H1 (cell line): ENCODE measurements around the gene POLR3H. TPM values are rescaled to one million over a fixed set of nuclear protein-coding genes. Genes with fewer than 3 reads are reported as not detected.
"Not testable (repeated sequence)": the region's sequence is repeated elsewhere in the genome, so short reads cannot be mapped to it uniquely, and the experiment has no call there.

Experiments
- CTCF ChIA-PET: fragments of 300-600 bp; sonication (Branson Sonifier 250); formaldehyde crosslinking; loops from one replicate; lab custom pipeline; 2021; ENCODE audit not compliant: partially characterized antibody; lab: Charles Lee
- POLR2A ChIA-PET: fragments of 300-600 bp; sonication (Branson Sonifier 250); formaldehyde crosslinking; loops from one replicate; lab custom pipeline; 2021; ENCODE audit warnings: inconsistent platforms; ENCODE audit not compliant: partially characterized antibody; lab: Charles Lee
- DNase-seq, 2 experiments: peaks; one replicate each; pipeline versions ENCODE4 v3.0.0 to v3.0.0-alpha.2; 2010 to 2022; ENCODE audit warnings: low spot score in 2 of 2, low read depth in 1 of 2, mixed read lengths in 1 of 2
- FAIRE-seq: peaks from 2 replicates; lab custom pipeline; 2011; peaks lifted over from hg19 to GRCh38; lab: Jason Lieb, UNC
- H2AFZ ChIP-seq: 2 replicates; pipeline ENCODE4 v1.8.1; 2012; ENCODE audit warnings: low read length, inconsistent platforms
- H2AK5ac ChIP-seq: 2 replicates; pipeline ENCODE4 v1.6.1; 2013; ENCODE audit warnings: low read depth, low read length
- H2BK120ac ChIP-seq: replicated peaks from 2 replicates; pipeline ENCODE3; 2013; ENCODE audit warnings: low read depth, low read length, inconsistent platforms
- H2BK12ac ChIP-seq: 2 replicates; pipeline ENCODE4 v1.6.1; 2013; ENCODE audit warnings: low read depth, low read length
- H2BK15ac ChIP-seq: 2 replicates; pipeline ENCODE4 v1.6.1; 2013; ENCODE audit warnings: low read length
- H2BK20ac ChIP-seq: 2 replicates; pipeline ENCODE4 v1.6.1; 2013; ENCODE audit warnings: low read length
- H2BK5ac ChIP-seq: 2 replicates; pipeline ENCODE4 v1.6.1; 2013; ENCODE audit warnings: low read depth, low read length
- H3K14ac ChIP-seq: 2 replicates; pipeline ENCODE4 v1.6.1; 2013; ENCODE audit warnings: inconsistent platforms; ENCODE audit not compliant: insufficient read length
- H3K18ac ChIP-seq: 2 replicates; pipeline ENCODE4 v1.6.1; 2013; ENCODE audit warnings: low read length; ENCODE audit errors: extremely low read depth
- H3K23ac ChIP-seq: 2 replicates; pipeline ENCODE4 v1.6.1; 2013; ENCODE audit warnings: inconsistent platforms; ENCODE audit not compliant: insufficient read length
- H3K23me2 ChIP-seq: 2 replicates; pipeline ENCODE4 v1.6.1; 2013; ENCODE audit warnings: low read depth, low read length
- H3K27ac ChIP-seq: 2 replicates; pipeline ENCODE4 v1.6.1; 2011; ENCODE audit warnings: low read depth, low read length, inconsistent platforms
- H3K27me3 ChIP-seq, 4 experiments: replicated peaks in 1 of 4; 1 replicate in 1 of 4; 2 replicates in 3 of 4; pipeline versions ENCODE4 v1.6.1 to v1.8.1; 2011 to 2013; ENCODE audit warnings: low read length in 3 of 4, mild to moderate bottlenecking in 3 of 4, inconsistent platforms in 2 of 4, mixed read lengths in 2 of 4, moderate library complexity in 1 of 4; ENCODE audit not compliant: control insufficient read depth in 3 of 4, insufficient read depth in 3 of 4; ENCODE audit errors: extremely low read depth in 1 of 4
- H3K36me3 ChIP-seq, 4 experiments: 2 replicates each; pipeline versions ENCODE4 v1.6.1 to v1.8.1; 2011 to 2013; ENCODE audit warnings: mild to moderate bottlenecking in 4 of 4, low read length in 3 of 4, moderate library complexity in 2 of 4, control low read depth in 1 of 4, inconsistent platforms in 1 of 4; ENCODE audit not compliant: insufficient read depth in 4 of 4, control insufficient read depth in 2 of 4
- H3K4ac ChIP-seq: replicated peaks from 2 replicates; pipeline ENCODE3; 2013; ENCODE audit warnings: low read length, low read depth, mixed read lengths, inconsistent platforms; ENCODE audit not compliant: insufficient read length
- H3K4me1 ChIP-seq, 4 experiments: replicated peaks in 1 of 4; 1 replicate in 1 of 4; 2 replicates in 3 of 4; pipeline versions ENCODE4 v1.6.1 to v1.8.1; 2011 to 2013; ENCODE audit warnings: low read length in 3 of 4, inconsistent platforms in 2 of 4, mixed read lengths in 1 of 4; ENCODE audit not compliant: insufficient read depth in 4 of 4, control insufficient read depth in 3 of 4
- H3K4me2 ChIP-seq, 2 experiments: 2 replicates each; pipeline versions ENCODE4 v1.6.1 to v1.8.1; 2011 to 2013; ENCODE audit warnings: low read depth in 2 of 2, low read length in 2 of 2, control low read depth in 1 of 2, inconsistent platforms in 1 of 2, mild to moderate bottlenecking in 1 of 2; ENCODE audit not compliant: insufficient read depth in 1 of 2
- H3K4me3 ChIP-seq, 4 experiments: fragments of 200-600, 300-600 bp in 1 of 4; sonication (generic), shearing (Covaris generic), sonication (Bioruptor Twin) in 1 of 4; 2 replicates each; pipeline versions ENCODE4 v1.5.1 to v1.8.1; 2011 to 2016; ENCODE audit warnings: low read length in 4 of 4, low read depth in 3 of 4, control low read depth in 2 of 4, inconsistent platforms in 2 of 4, mild to moderate bottlenecking in 2 of 4, mixed read lengths in 1 of 4, moderate library complexity in 1 of 4; ENCODE audit not compliant: insufficient read depth in 2 of 4; ENCODE audit errors: extremely low read depth in 1 of 4
- H3K56ac ChIP-seq: replicated peaks from 2 replicates; pipeline ENCODE3; 2013; ENCODE audit warnings: low read depth, mild to moderate bottlenecking, mixed read lengths, low read length, inconsistent platforms; ENCODE audit not compliant: insufficient read length
- H3K79me1 ChIP-seq: 2 replicates; pipeline ENCODE4 v1.6.1; 2013; ENCODE audit warnings: low read depth, low read length, control low read depth
- H3K79me2 ChIP-seq, 2 experiments: 2 replicates each; pipeline versions ENCODE4 v1.6.1 to v1.8.1; 2012 to 2013; ENCODE audit warnings: low read length in 2 of 2, mild to moderate bottlenecking in 2 of 2, inconsistent platforms in 1 of 2; ENCODE audit not compliant: insufficient read depth in 2 of 2, control insufficient read depth in 1 of 2
- H3K9ac ChIP-seq, 4 experiments: replicated peaks in 1 of 4; 1 replicate in 1 of 4; 2 replicates in 3 of 4; pipeline versions ENCODE4 v1.6.1 to v1.8.1; 2011 to 2013; ENCODE audit warnings: low read depth in 3 of 4, low read length in 3 of 4, control low read depth in 2 of 4, mild to moderate bottlenecking in 2 of 4, moderate library complexity in 2 of 4, inconsistent platforms in 1 of 4; ENCODE audit errors: extremely low read depth in 1 of 4
- H3K9me3 ChIP-seq, 2 experiments: 2 replicates each; pipeline versions ENCODE4 v1.6.1 to v1.8.1; 2012 to 2013; ENCODE audit warnings: mild to moderate bottlenecking in 2 of 2, moderate library complexity in 2 of 2, control low read depth in 1 of 2, inconsistent platforms in 1 of 2, low read depth in 1 of 2, low read length in 1 of 2, mixed read lengths in 1 of 2; ENCODE audit not compliant: insufficient read depth in 2 of 2
- H4K20me1 ChIP-seq, 2 experiments: replicated peaks in 1 of 2; 2 replicates each; pipeline versions ENCODE3 to v1.8.1; 2011 to 2013; ENCODE audit warnings: inconsistent platforms in 2 of 2, low read length in 2 of 2, mild to moderate bottlenecking in 1 of 2; ENCODE audit not compliant: insufficient read depth in 2 of 2, control insufficient read depth in 1 of 2
- H4K5ac ChIP-seq: 2 replicates; pipeline ENCODE4 v1.6.1; 2013; ENCODE audit warnings: low read length, low read depth, mixed read lengths, inconsistent platforms; ENCODE audit not compliant: insufficient read length
- H4K8ac ChIP-seq: 2 replicates; pipeline ENCODE4 v1.8.0; 2013; ENCODE audit warnings: mild to moderate bottlenecking, moderate library complexity, low read length, inconsistent platforms; ENCODE audit not compliant: insufficient read depth; ENCODE audit errors: extremely low read depth
- H4K91ac ChIP-seq: replicated peaks from 2 replicates; pipeline ENCODE3; 2013; ENCODE audit warnings: low read length, mixed read lengths, inconsistent platforms; ENCODE audit not compliant: insufficient read length
- WGBS, 2 experiments: shearing (Covaris generic) in 1 of 2; methylation state at CpG; one replicate each; pipeline versions ENCODE4 v1.1.6 to v1.1.7; 2013 to 2015; ENCODE audit warnings: low lambda C conversion rate in 2 of 2, mixed read lengths in 2 of 2, inconsistent platforms in 1 of 2, low coverage in 1 of 2, missing lambda C conversion rate in 1 of 2; ENCODE audit not compliant: insufficient replicate concordance in 2 of 2, insufficient coverage in 1 of 2, insufficient read length in 1 of 2; ENCODE audit errors: extremely low coverage in 1 of 2, missing lambda C conversion rate in 1 of 2; 5-methylcytosine and 5-hydroxymethylcytosine counted together
- polyA plus RNA-seq, 7 experiments: library from polyadenylated mRNA; depleted of rRNA in 3 of 7; stranded (reverse) in 5 of 7; unstranded in 2 of 7; fragments of >200 nt in 5 of 7; fragments of 200-250 nt in 2 of 7; gene quantifications; 1 replicate in 5 of 7; 2 replicates in 1 of 7; 4 replicates in 1 of 7; pipeline versions ENCODE4 v1.2.1 to v1.2.3, GENCODE V29; 2011 to 2013; ENCODE audit warnings: missing spikeins in 2 of 7, mixed read lengths in 2 of 7
- total RNA-seq: library from RNA; stranded (reverse); fragmentation: NEBNext Ultra II Directional; extraction: Animal tissue kit (Norgen Biotek cat#: 25700); gene quantifications from 2 replicates; pipeline ENCODE4 v1.2.1, GENCODE V29; 2021

POLR3H gene
- total and polyA plus RNA-seq, 2 of the 8 experiments (the other 6 are each of a cell fraction or from before 2014, with no cell fraction given), result 29.7 to 39.2 TPM

DNA sequence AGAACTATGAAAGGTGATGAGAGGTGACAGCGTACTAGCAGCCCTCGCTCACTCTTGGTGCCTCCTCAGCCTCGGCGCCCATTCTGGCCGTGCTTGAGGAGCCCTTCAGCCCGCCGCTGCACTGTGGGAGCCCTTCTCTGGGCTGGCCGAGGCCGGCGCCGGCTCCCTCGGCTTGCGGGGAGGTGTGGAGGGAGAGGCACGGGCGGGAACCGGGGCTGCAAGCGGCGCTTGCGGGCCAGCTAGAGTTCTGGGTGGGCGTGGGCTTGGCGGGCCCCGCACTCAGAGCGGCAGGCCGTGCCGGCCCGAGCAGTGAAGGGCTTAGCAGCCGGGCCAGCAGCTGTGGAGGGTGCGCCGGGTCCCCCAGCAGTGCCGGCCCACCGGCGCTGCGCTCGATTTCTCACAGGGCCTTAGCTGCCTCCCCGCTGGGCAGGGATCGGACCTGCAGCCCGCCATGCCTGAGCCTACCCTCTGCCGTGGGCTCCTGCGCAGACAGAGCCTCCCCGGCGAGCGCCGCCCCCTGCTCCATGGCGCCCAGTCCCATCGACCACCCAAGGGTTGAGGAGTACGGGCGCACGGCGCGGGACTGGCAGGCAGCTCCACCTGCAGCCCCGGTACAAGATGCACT lies 49.2 kb upstream of the POLR3H start:
- not testable (repeated sequence) for H3K23ac ChIP-seq, H3K23me2 ChIP-seq, H3K14ac ChIP-seq, H2AFZ ChIP-seq, H3K18ac ChIP-seq, H3K4me1 ChIP-seq, H4K20me1 ChIP-seq, H3K27me3 ChIP-seq, H3K36me3 ChIP-seq, H2BK120ac ChIP-seq, H4K5ac ChIP-seq, H3K9ac ChIP-seq, H3K27ac ChIP-seq, H2BK5ac ChIP-seq, H2AK5ac ChIP-seq, H3K4me3 ChIP-seq, H3K56ac ChIP-seq, H4K91ac ChIP-seq, H3K79me2 ChIP-seq, H4K8ac ChIP-seq, H2BK20ac ChIP-seq, H2BK12ac ChIP-seq, FAIRE-seq, H3K9me3 ChIP-seq, H3K4ac ChIP-seq, DNase-seq, H3K79me1 ChIP-seq, H3K4me2 ChIP-seq, H2BK15ac ChIP-seq
- 91% methylated on average over 33 of the region's 51 CpGs; no CpG with 5 or more reads in 1 of the 2 experiments for WGBS, 2 experiments
- ChIA-PET POLR2A (interaction anchor here (0.7 to 1.7 kb wide), 4 partner anchors 14 to 28 kb away, joined by 3 to 7 read pairs (median 4); no protein-coding TSS in a partner anchor), CTCF (interaction anchor here (0.6 to 8.0 kb wide), 9 partner anchors 10 to 191 kb away, joined by 3 to 63 read pairs (median 3); partner anchors contain the start of gene POLR3H)
